Liver (tissue), 9 donors: ENCODE data around the gene TMEM205. TPM values are rescaled to one million over a fixed set of nuclear protein-coding genes. Genes with fewer than 3 reads are reported as not detected.

Experiments used
- DNase-seq: peaks from one replicate; pipeline ENCODE4 v3.0.0-alpha.2; 2017; ENCODE audit warnings: low spot score
- H3K27ac ChIP-seq, 2 donors: one replicate each; pipeline ENCODE4 v1.7.0; 2013; ENCODE audit warnings: inconsistent platforms in 2 of 2, low read length in 2 of 2, control low read depth in 1 of 2, low read depth in 1 of 2, mild to moderate bottlenecking in 1 of 2
- H3K27me3 ChIP-seq, 4 donors: one replicate each; pipeline versions ENCODE4 v1.6.1 to v1.7.0; 2013; ENCODE audit warnings: low read length in 3 of 4, inconsistent platforms in 1 of 4, mild to moderate bottlenecking in 1 of 4, moderate library complexity in 1 of 4; ENCODE audit not compliant: control insufficient read depth in 4 of 4, insufficient read depth in 4 of 4
- H3K36me3 ChIP-seq, 4 donors: one replicate each; pipeline versions ENCODE4 v1.6.1 to v1.7.0; 2013; ENCODE audit warnings: low read length in 3 of 4, mild to moderate bottlenecking in 3 of 4, low read depth in 1 of 4, moderate library complexity in 1 of 4; ENCODE audit not compliant: control insufficient read depth in 4 of 4, insufficient read depth in 3 of 4
- H3K4me1 ChIP-seq, 4 donors: one replicate each; pipeline versions ENCODE4 v1.6.1 to v1.7.0; 2013; ENCODE audit warnings: low read length in 3 of 4, mild to moderate bottlenecking in 3 of 4, moderate library complexity in 1 of 4; ENCODE audit not compliant: control insufficient read depth in 4 of 4, insufficient read depth in 4 of 4
- H3K4me3 ChIP-seq, 3 donors: one replicate each; pipeline versions ENCODE4 v1.6.1 to v1.7.0; 2013; ENCODE audit warnings: low read length in 3 of 3, control low read depth in 1 of 3, low read depth in 1 of 3, mild to moderate bottlenecking in 1 of 3
- H3K9ac ChIP-seq, 2 donors: one replicate each; pipeline ENCODE4 v1.7.0; 2013; ENCODE audit warnings: low read length in 2 of 2, mild to moderate bottlenecking in 2 of 2, moderate library complexity in 2 of 2, control low read depth in 1 of 2, low read depth in 1 of 2
- H3K9me3 ChIP-seq, 4 donors: one replicate each; pipeline versions ENCODE4 v1.6.1 to v1.7.0; 2013; ENCODE audit warnings: low read length in 3 of 4; ENCODE audit not compliant: control insufficient read depth in 4 of 4
- ATF3 ChIP-seq: IDR thresholded peaks from 2 replicates; pipeline ENCODE4 v1.6.1; 2016; ENCODE audit warnings: antibody characterized with exemption
- CTCF ChIP-seq: fragments of 150-350 bp; IDR thresholded peaks from 2 replicates; pipeline ENCODE4 v1.5.1; 2017; ENCODE audit warnings: improper control_type of control experiment, low read depth, low read length; ENCODE audit not compliant: missing input control
- FOXA1 ChIP-seq: IDR thresholded peaks from 2 replicates; pipeline ENCODE4 v1.6.1; 2016; ENCODE audit warnings: antibody characterized with exemption
- FOXA2 ChIP-seq: IDR thresholded peaks from 2 replicates; pipeline ENCODE4 v1.6.1; 2016; ENCODE audit warnings: antibody characterized with exemption
- GABPA ChIP-seq, 2 donors: IDR thresholded peaks in 1 of 2; conservative IDR thresholded peaks in 1 of 2; 2 replicates each; pipeline ENCODE4 v1.6.1; 2016; ENCODE audit warnings: antibody characterized with exemption in 2 of 2, mild to moderate bottlenecking in 1 of 2, moderate library complexity in 1 of 2
- HNF4A ChIP-seq, 2 donors: conservative IDR thresholded peaks; 2 replicates each; pipeline ENCODE4 v1.6.1; 2016; ENCODE audit warnings: antibody characterized with exemption in 2 of 2, mild to moderate bottlenecking in 2 of 2
- HNF4G ChIP-seq: IDR thresholded peaks from 2 replicates; pipeline ENCODE4 v1.6.1; 2016; ENCODE audit warnings: antibody characterized with exemption
- MAX ChIP-seq: IDR thresholded peaks from 2 replicates; pipeline ENCODE4 v1.6.1; 2016; ENCODE audit warnings: antibody characterized with exemption
- NR2F2 ChIP-seq: IDR thresholded peaks from 2 replicates; pipeline ENCODE4 v1.6.1; 2016; ENCODE audit warnings: antibody characterized with exemption
- RAD21 ChIP-seq, 2 donors: IDR thresholded peaks; 2 replicates each; pipeline ENCODE4 v1.6.1; 2016; ENCODE audit warnings: antibody characterized with exemption in 2 of 2, mild to moderate bottlenecking in 2 of 2
- REST ChIP-seq: IDR thresholded peaks from 2 replicates; pipeline ENCODE4 v1.6.1; 2016; ENCODE audit warnings: antibody characterized with exemption, mild to moderate bottlenecking
- RXRA ChIP-seq, 2 donors: IDR thresholded peaks; 2 replicates each; pipeline ENCODE4 v1.6.1; 2017 to 2018; ENCODE audit warnings: antibody characterized with exemption in 2 of 2, mild to moderate bottlenecking in 1 of 2
- SP1 ChIP-seq: IDR thresholded peaks from 2 replicates; pipeline ENCODE4 v1.6.1; 2018; ENCODE audit warnings: antibody characterized with exemption, mild to moderate bottlenecking
- TAF1 ChIP-seq: conservative IDR thresholded peaks from 2 replicates; pipeline ENCODE4 v1.6.1; 2016; ENCODE audit warnings: antibody characterized with exemption, mild to moderate bottlenecking
- YY1 ChIP-seq: IDR thresholded peaks from 2 replicates; pipeline ENCODE4 v1.6.1; 2016; ENCODE audit warnings: antibody characterized with exemption, mild to moderate bottlenecking
- ZBTB33 ChIP-seq: IDR thresholded peaks from 2 replicates; pipeline ENCODE4 v1.6.1; 2016; ENCODE audit warnings: antibody characterized with exemption
- whole genome bisulfite sequencing: extraction: QIAGEN DNeasy Blood & Tissue Kit; methylation state at CpG from one replicate; pipeline ENCODE4 v1.1.7; 2013; 5-methylcytosine and 5-hydroxymethylcytosine counted together
- polyA plus RNA-seq, 2 donors: library from polyadenylated mRNA; stranded (reverse) in 1 of 2; unstranded in 1 of 2; fragments of 200-250 nt in 1 of 2; fragments of >200 nt in 1 of 2; fragmentation: Nextera tagmentation in 1 of 2; extraction: Ambion mirVana in 1 of 2; gene quantifications; one replicate each; pipeline versions ENCODE4 v1.2.1 to v1.2.3, GENCODE V29; 2013 to 2015
- total RNA-seq, 2 donors: library from RNA; depleted of rRNA; stranded (reverse); fragments of >200 nt; gene quantifications; one replicate each; pipeline ENCODE4 v1.2.3, GENCODE V29; 2014
- donor health status: healthy.
- donor health status: healthy.
- donor health status: healthy.
- donor health status: healthy.
- donor health status: healthy.

Gene TMEM205
- total and polyA plus RNA-seq, 4 donors = 110 to 410 (median 272) TPM

GRCh38 chr19:11356676-11357550, 10.8 kb upstream of the TMEM205 start:
- no peak for DNase-seq
- Histone ChIP-seq H3K36me3 (no peaks in the 10 kb centered on the region), H3K4me1 (peaks cover 0 to 18% (median 6%) of the 10 kb centered on the region in 4 donors), H3K9ac (no peak overlapping the region), H3K4me3 (no peak overlapping the region), H3K27me3 (no peaks in the 10 kb centered on the region), H3K27ac (no peak overlapping the region), H3K9me3 (no peaks in the 10 kb centered on the region)
- 89% methylated on average over 11 of the region's 11 CpGs for WGBS
- TF ChIP-seq ZBTB33 = no peak
- TF ChIP-seq FOXA1 = no peak
- TF ChIP-seq MAX = no peak
- no peak for TF ChIP-seq GABPA (IDR thresholded peaks at IDR 0.05 in 1 of 2, conservative IDR thresholded peaks at IDR 0.05 in 1 of 2)
- no peak for TF ChIP-seq FOXA2
- no peak for TF ChIP-seq REST
- TF ChIP-seq HNF4A (conservative IDR thresholded peaks at IDR 0.05) = no peak
- TF ChIP-seq TAF1 = no peak
- no peak for TF ChIP-seq NR2F2

- H3K4me3 ChIP-seq = peak overlapping the region in 2 of 3 donors; percentile 48 to 73
- no peaks in the 10 kb centered on the region for H3K9me3 ChIP-seq
- no peak for TF ChIP-seq GABPA (IDR thresholded peaks at IDR 0.05 in 1 of 2, conservative IDR thresholded peaks at IDR 0.05 in 1 of 2)
- no peak for TF ChIP-seq TAF1
- TF ChIP-seq MAX = no peak
- no peak for TF ChIP-seq CTCF
- no peak for TF ChIP-seq ATF3
- no peak for TF ChIP-seq RXRA (IDR thresholded peaks at IDR 0.05)
- no peak for TF ChIP-seq ZBTB33
- no peak for TF ChIP-seq SP1
- no peak for TF ChIP-seq HNF4A (conservative IDR thresholded peaks at IDR 0.05)
- TF ChIP-seq HNF4G = no peak
- TF ChIP-seq RAD21 (IDR thresholded peaks at IDR 0.05) = no peak
- TF ChIP-seq FOXA1 = no peak
- no peak for TF ChIP-seq YY1
- DNase-seq = no peak
- 90% methylated on average over 6 of the region's 6 CpGs for WGBS
- H3K4me1 ChIP-seq = peaks cover 0 to 12% (median 4%) of the 10 kb centered on the region in 4 donors
- H3K27ac ChIP-seq = no peak overlapping the region
- H3K27me3 ChIP-seq = no peaks in the 10 kb centered on the region
- H3K36me3 ChIP-seq = no peaks in the 10 kb centered on the region
- H3K9ac ChIP-seq = no peak overlapping the region
Observed at GRCh38 chr19:11356074-11356397, 10.0 kb upstream of the TMEM205 start.
